PFSK-1 (cell line): Measurements from ENCODE around the gene TRPM3.

ENCODE experiments used
- FOXP2 ChIP-seq: optimal IDR thresholded peaks from 2 replicates; pipeline ENCODE3; 2011; ENCODE audit warnings: borderline replicate concordance, control low read depth, inconsistent platforms; ENCODE audit not compliant: insufficient read depth; ENCODE audit errors: extremely low read length, extremely low read depth
- POLR2AphosphoS5 ChIP-seq: IDR thresholded peaks from 2 replicates; pipeline ENCODE4 v1.6.1; 2012; ENCODE audit warnings: low read depth, mild to moderate bottlenecking, control low read depth, low read length, moderate library complexity
- SIN3A ChIP-seq: IDR thresholded peaks from 2 replicates; pipeline ENCODE4 v1.6.1; 2012; ENCODE audit warnings: mild to moderate bottlenecking, low read length, moderate library complexity, borderline replicate concordance; ENCODE audit not compliant: insufficient read depth
- TAF1 ChIP-seq: IDR thresholded peaks from 2 replicates; pipeline ENCODE4 v1.6.1; 2012; ENCODE audit warnings: low read length, control low read depth, borderline replicate concordance; ENCODE audit not compliant: insufficient read depth
- TF ChIP-seq, protein P1 (sequence below), 2 experiments: IDR thresholded peaks; 2 replicates each; pipeline versions ENCODE4 v1.6.1 to v1.8.0; 2011 to 2012; ENCODE audit warnings: low read depth in 2 of 2, low read length in 2 of 2, control low read depth in 1 of 2, inconsistent platforms in 1 of 2, mild to moderate bottlenecking in 1 of 2, moderate library complexity in 1 of 2; ENCODE audit not compliant: insufficient read depth in 1 of 2

DNA sequence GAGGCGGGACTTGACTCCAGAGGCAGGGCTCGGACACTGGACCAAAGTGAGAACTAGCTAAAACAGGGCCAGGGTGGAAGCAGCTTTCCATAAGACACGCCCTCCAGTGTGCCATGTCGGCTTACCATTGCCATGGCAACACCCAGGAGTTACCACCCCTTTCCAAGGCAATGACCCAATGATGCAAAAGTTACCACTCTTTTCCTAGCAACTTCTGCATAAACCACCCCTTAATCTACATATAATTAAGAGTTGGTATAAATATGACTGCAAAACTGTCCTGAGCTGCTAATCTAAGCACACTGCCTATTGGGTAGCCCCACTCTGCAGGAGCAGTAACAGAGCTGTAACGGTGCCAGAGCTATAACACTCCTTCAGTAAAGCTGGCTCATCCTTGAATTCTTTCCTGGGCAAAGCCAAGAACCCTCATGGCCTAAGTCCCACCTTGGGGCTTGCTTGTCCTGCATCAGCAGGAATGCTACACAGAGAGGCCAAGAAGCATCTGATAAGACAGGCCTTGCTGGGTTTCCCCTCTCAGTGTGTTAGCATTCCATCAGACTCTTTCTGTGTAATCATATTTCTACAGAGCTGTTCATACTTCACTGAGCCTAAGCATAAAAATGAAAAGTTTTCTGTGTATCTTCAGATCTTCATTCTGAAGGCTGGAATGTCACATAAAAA is 444.2 kb downstream of the TRPM3 start:
- TF ChIP-seq SIN3A = no peak
- TF ChIP-seq TAF1 = no peak
- TF ChIP-seq, protein P1, sequence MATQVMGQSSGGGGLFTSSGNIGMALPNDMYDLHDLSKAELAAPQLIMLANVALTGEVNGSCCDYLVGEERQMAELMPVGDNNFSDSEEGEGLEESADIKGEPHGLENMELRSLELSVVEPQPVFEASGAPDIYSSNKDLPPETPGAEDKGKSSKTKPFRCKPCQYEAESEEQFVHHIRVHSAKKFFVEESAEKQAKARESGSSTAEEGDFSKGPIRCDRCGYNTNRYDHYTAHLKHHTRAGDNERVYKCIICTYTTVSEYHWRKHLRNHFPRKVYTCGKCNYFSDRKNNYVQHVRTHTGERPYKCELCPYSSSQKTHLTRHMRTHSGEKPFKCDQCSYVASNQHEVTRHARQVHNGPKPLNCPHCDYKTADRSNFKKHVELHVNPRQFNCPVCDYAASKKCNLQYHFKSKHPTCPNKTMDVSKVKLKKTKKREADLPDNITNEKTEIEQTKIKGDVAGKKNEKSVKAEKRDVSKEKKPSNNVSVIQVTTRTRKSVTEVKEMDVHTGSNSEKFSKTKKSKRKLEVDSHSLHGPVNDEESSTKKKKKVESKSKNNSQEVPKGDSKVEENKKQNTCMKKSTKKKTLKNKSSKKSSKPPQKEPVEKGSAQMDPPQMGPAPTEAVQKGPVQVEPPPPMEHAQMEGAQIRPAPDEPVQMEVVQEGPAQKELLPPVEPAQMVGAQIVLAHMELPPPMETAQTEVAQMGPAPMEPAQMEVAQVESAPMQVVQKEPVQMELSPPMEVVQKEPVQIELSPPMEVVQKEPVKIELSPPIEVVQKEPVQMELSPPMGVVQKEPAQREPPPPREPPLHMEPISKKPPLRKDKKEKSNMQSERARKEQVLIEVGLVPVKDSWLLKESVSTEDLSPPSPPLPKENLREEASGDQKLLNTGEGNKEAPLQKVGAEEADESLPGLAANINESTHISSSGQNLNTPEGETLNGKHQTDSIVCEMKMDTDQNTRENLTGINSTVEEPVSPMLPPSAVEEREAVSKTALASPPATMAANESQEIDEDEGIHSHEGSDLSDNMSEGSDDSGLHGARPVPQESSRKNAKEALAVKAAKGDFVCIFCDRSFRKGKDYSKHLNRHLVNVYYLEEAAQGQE (IDR thresholded peaks at IDR 0.05; ENCODE audit: insufficient read depth in 1 of 2, low read depth in 2 of 2, low read length in 2 of 2) = no peak
- TF ChIP-seq POLR2AphosphoS5 = no peak
- no peak for TF ChIP-seq FOXP2
